Sciatic nerve (tissue), 2 donors: ENCODE data around the gene MT1G. TPM values are rescaled to one million over a fixed set of nuclear protein-coding genes. Genes with fewer than 3 reads are reported as not detected.
"Not testable (repeated sequence)": the region's sequence is repeated elsewhere in the genome, so short reads cannot be mapped to it uniquely, and the experiment has no call there.

Source experiments
- ATAC-seq: fragments of 200-7000 bp; cut with Tn5 transposase; one replicate; pipeline ENCODE4 v1.9.1; 2020; ENCODE audit warnings: mild to moderate bottlenecking, moderate library complexity
- DNase-seq: peaks from one replicate; pipeline ENCODE4 v3.0.0-alpha.2; 2020; ENCODE audit warnings: low spot score
- intact Hi-C: fragments of 100-400 bp; cut with DNase I; formaldehyde crosslinking; loops from one replicate; pipeline ENCODE4 v1.14.2; 2022
- total RNA-seq: library from RNA; stranded (reverse); fragmentation: NEBNext Ultra II Directional; extraction: Animal tissue kit (Norgen Biotek cat#: 25700); gene quantifications from one replicate; pipeline ENCODE4 v1.2.1, GENCODE V29; 2021
- donor health status: DM: no; HTN: no; CAD: no.
- donor health status: DM: no; HTN: no; CAD: no.

Gene MT1G
- total RNA-seq, 1 donor from 2014 or later = 2.5 TPM

GRCh38 chr16:56626685-56627084 lies 41.2 kb downstream of the MT1G start:
- intact Hi-C loops = no loop called here
- ATAC-seq (no peak), DNase-seq (peak; percentile 55)

GRCh38 chr16:56625943-56626654 lies 41.8 kb downstream of the MT1G start:
- DNase-seq = peak; percentile 73
- intact Hi-C loops = no loop called here
- ATAC-seq = peak; percentile 89

DNA sequence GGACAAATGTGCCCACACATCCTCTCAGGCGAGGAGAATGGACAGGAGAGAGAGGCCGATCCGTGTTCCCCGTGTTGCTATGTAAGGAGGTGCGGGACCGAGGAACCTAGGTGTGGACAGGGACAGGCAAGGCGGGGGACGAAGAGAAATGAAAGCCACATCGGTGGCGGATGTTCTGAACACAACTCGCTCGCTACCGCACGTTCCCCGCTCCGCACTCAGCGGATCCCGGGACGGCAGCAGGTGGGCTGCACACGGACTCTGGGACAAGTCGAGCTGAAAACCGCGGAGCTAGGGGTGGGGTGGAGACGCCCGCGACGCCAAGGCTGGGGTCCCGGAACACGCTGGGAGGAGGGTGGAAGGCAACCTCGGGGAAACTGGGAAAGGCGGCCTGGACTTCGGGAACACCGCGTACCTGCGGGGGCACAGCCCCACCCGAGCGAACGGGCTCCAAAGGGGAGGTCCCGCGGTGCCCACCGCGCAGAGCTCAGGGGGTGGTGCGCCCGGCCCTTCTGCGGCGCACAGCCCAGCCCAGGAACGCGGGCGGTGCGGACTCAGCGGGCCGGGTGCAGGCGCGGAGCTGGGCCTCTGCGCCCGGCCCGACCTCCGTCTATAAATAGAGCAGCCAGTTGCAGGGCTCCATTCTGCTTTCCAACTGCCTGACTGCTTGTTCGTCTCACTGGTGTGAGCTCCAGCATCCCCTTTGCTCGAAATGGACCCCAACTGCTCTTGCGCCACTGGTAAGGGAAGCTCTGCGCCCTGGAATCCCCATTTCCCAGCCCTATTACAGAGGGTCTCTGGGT lies 42.5 kb downstream of the MT1G start, which contains the start of gene MT1E:
TSS of gene MT1E (plus strand) at position 642 of the 803 bp plus-strand sequence. CDS start at position 713, 71 bp downstream.
- intact Hi-C loops = no loop called here
- ATAC-seq (peak; percentile 91), DNase-seq (peak; percentile 74)

DNA sequence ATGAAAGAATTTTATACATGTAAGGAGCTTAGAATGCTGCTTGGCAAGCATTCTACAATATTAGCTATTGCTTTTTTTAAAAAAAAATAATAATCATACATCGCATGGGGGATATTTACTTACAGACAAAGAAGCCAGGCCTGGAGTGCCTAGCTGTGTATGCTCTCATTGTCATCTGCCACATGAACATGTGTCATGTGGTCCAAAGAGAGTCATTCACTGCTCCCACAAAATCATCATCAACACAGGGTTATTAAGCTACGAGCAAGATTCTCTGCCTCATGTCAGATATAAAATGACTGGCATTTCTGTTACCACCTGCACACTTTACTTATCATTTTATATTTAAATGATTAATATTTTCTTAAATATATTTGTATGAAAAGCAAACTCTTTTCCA lies 44.2 kb downstream of the MT1G start:
- intact Hi-C loops = no loop called here
- no peak for DNase-seq
- ATAC-seq = no peak

DNA sequence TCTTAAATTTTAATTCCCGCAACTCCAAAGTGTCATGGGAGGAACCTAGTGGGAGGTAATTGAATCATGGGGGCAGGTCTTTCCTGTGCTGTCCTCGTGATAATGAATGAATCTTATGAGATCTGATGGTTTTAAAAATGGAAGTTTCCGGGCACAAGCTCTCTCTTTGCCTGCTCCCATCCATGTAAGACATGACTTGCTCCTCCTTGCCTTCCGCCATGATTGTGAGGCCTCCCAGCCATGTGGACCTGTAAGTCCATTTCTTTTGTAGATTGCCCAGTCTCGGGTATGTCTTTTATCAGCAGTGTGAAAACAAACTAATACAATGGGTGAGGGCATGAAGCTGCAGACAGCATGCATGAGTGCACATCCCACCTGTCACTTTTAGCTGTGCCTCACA lies 44.7 kb downstream of the MT1G start:
- intact Hi-C loops, ATAC-seq, DNase-seq: not testable (repeated sequence)

- ATAC-seq, intact Hi-C loops, DNase-seq: not testable (repeated sequence)
Observed at GRCh38 chr16:56621665-56622445, 46.0 kb downstream of the MT1G start.

DNA sequence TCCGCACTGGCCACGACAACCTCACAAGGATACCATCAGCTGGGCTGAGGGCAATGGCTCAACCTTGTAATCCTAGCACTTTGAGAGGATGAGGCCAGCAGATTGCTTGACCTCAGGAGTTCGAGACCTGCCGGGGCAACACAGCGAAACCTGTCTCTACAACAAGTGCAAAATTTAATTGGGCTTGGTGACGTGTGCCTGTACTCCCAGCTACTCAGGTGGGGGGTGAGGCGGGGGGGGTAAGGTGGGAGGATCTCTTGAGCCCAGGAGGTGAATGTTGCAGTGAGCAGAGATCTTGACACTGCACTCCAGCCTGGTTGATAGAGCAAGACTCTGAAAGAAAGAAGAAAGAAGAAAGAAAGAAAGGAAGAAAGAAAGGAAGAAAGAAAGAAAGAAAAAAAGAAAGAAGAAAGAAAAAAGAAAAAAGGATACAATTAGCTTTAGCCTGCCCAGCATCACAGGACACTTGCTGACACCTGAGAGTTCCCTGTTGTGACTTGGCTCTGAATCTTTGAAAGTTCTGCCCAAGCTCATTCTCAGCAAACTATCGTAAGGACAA lies 47.4 kb downstream of the MT1G start:
- DNase-seq (peak; percentile 36), ATAC-seq (no peak)
- intact Hi-C loops = no loop called here

- no peak for ATAC-seq
- no peak for DNase-seq
- intact Hi-C loops = no loop called here
Observed at GRCh38 chr16:56618138-56618537, 49.7 kb downstream of the MT1G start.

DNA sequence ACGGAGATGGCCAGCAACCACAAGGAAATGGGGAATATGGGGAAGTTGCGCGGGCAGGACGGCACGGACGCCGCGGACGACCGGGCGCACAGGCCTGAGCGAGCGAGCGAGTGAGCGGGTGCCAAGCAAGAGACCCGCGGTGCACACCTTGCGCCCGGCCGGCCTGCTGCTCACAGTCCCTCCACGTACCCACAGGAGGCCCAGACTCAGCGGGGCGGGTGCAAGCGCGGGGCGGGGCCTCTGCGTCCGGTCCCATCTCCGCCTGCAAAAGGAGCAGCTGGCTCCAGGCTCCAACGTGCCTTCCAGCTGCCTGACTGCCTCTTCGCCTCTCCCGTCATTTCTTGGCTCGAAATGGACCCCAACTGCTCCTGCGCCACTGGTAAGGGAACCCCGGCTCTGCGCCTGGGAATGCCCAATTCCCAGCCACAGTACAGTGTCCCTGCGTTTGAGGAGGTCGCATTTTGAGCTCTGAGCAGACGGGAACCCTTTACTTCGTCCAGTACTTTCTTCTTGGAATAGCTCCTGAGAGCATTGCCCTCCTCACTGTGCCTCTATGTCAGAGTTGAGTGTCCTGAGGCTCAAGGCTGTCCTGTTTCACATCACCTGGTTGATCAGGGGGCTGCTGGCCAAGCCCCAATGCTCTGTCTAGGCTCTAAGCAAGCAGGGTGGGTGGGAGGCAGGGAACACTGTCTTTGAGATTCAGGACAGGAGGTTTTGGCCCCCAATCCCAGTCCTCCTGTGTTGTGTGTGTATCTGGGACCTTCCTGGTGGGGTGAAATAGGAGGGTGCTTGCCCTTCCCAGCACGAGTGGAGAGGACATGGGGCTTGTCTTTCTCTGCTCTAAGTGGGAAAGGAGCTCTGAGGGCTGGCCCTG lies 50.4 kb downstream of the MT1G start:
- DNase-seq = peak; percentile 80

More for the DNA sequence above, 50.4 kb downstream of the MT1G start:
- ATAC-seq = peak; percentile 89
- intact Hi-C loops = no loop called here

Other genes with a start within 250 kb of the MT1G start
- gene AMFR, start 242.5 kb downstream of the MT1G start, total RNA-seq = 152 TPM
- 91.3 TPM for gene NUDT21, start 216.7 kb downstream of the MT1G start, total RNA-seq
- 35.9 TPM for gene OGFOD1, start 216.5 kb downstream of the MT1G start, total RNA-seq
- 110 TPM for gene BBS2, start 148.0 kb downstream of the MT1G start, total RNA-seq
- not detected for gene MT4, start 103.0 kb downstream of the MT1G start, total RNA-seq
- 94.5 TPM for gene MT3, start 78.5 kb downstream of the MT1G start, total RNA-seq
- gene MT2A, start 59.5 kb downstream of the MT1G start, total RNA-seq = 163 TPM
- 44.7 TPM for gene MT1E, start 42.3 kb downstream of the MT1G start, total RNA-seq
- gene MT1M, start 35.4 kb downstream of the MT1G start, total RNA-seq = 6.7 TPM
- 1.8 TPM for gene MT1A, start 29.4 kb downstream of the MT1G start, total RNA-seq
- gene MT1B, start 16.2 kb downstream of the MT1G start, total RNA-seq = not detected
- gene MT1F, start 10.1 kb downstream of the MT1G start, total RNA-seq = 6.2 TPM
- gene MT1H, start 1.7 kb upstream of the MT1G start, total RNA-seq = not detected
- 21.9 TPM for gene MT1X, start 14.4 kb upstream of the MT1G start, total RNA-seq
- 74.0 TPM for gene NUP93, start 62.1 kb upstream of the MT1G start, total RNA-seq
- not detected for gene SLC12A3, start 197.1 kb upstream of the MT1G start, total RNA-seq